LNCAP (cell line): Measurements from ENCODE around the gene TRRAP.

Experiments used
- TF ChIP-seq, protein P1 (sequence below): fragments of 450-650 bp; IDR thresholded peaks from 2 replicates; pipeline ENCODE4 v1.5.1; 2017; ENCODE audit warnings: mild to moderate bottlenecking

TRRAP gene

GRCh38 chr7:98862203-98862602, 16.1 kb upstream of the TRRAP start:
- TF ChIP-seq, protein P1, sequence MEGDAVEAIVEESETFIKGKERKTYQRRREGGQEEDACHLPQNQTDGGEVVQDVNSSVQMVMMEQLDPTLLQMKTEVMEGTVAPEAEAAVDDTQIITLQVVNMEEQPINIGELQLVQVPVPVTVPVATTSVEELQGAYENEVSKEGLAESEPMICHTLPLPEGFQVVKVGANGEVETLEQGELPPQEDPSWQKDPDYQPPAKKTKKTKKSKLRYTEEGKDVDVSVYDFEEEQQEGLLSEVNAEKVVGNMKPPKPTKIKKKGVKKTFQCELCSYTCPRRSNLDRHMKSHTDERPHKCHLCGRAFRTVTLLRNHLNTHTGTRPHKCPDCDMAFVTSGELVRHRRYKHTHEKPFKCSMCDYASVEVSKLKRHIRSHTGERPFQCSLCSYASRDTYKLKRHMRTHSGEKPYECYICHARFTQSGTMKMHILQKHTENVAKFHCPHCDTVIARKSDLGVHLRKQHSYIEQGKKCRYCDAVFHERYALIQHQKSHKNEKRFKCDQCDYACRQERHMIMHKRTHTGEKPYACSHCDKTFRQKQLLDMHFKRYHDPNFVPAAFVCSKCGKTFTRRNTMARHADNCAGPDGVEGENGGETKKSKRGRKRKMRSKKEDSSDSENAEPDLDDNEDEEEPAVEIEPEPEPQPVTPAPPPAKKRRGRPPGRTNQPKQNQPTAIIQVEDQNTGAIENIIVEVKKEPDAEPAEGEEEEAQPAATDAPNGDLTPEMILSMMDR, result no peak

- TF ChIP-seq, protein P1, result no peak
Observed at GRCh38 chr7:98862716-98863420, 15.5 kb upstream of the TRRAP start.

DNA sequence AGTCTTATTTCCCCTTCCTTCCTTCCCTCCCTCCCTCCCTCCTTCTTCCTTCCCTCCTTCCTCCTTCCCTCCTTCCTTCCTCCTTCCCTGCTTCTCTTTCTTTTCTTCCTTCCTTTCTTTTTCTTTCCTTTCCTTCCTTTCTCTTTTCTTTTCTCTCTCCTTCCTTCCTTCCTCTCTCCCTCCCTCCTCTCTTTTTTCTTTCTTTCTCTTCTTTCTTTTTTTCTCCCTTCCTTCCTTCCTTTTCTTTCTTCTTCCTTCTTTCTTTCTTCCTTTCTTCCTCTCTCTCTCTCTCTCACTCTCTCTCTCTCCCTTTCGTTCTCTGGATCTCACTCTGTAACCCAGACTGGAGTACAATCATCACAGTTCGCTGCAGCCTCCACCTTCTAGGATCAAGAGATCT, 14.7 kb upstream of the TRRAP start:
- TF ChIP-seq, protein P1, result no peak

DNA sequence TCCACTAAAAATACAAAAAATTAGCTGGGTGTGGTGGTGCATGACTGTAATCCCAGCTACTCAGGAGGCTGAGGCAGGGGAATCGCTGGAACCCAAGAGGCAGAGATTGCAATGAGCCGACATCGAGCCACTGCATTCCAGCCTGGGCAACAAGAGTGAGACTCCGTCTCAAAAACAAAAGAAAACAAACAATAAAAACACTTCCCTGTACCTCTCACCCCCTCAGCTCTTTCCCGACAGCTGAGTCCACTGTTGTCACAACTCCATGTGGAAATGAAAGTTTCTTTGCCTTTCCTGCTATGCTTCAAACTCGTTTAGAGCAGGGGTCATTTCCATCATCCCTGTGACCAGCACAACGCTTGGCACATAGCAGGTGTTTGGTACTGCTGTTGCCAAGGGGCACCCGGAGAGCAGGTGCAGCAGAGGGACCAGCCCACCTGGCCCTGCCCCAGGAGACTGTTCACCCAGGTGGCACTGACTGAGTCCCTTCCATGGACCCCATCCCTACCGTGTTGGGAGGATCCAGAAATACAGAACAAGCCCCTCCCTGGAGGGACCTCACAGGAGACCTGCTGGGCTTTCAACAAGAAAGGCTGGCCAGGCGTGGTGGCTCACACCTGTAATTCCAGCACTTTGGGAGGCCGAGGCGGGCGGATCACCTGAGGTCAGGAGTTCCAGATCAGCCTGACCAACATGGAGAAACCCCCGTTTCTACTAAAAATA, 13.4 kb upstream of the TRRAP start:
- TF ChIP-seq, protein P1, result no peak

DNA sequence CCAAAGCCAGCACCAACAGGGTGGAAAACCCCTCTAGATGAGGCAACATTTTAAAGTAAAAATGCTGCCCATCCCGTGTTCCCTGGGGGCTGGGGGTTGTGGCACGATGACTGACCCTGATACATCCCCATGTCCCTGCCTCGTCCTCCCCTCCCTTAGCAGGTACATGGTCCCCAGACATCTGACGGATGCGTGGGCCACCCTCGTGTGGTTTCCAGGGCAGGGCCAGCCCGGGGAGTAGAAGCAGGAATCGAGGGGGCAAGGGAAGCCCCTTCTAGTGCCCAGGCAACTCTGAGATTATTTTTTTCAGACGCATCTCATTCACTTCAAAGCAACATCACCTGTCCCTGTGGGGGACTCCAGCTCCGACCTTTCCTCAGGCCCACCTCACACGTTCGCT, 12.0 kb upstream of the TRRAP start:
- TF ChIP-seq, protein P1, result no peak

GRCh38 chr7:98866765-98867164, 11.6 kb upstream of the TRRAP start:
- TF ChIP-seq, protein P1, result no peak

DNA sequence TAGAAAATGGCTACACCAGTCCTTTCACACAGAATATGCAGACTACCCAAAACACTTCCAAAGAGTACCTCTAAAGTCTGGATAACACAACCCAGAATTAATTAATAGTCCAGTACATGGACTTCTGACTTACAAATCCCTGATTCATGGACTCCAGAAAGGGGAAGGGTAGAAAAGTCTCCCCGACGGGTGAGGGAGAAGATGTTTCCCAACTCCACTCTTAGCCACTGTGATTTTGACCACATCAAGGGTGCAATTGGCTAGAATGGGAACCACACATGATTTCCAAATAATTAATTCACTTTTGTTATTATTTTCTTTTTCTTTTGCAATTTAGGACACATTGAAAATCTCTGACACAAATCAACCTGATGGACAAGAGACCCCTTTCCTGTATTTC, 9.9 kb upstream of the TRRAP start:
- TF ChIP-seq, protein P1, result no peak
